ENCODE data around the gene WDR72. TPM values are rescaled to one million over a fixed set of nuclear protein-coding genes. Genes with fewer than 3 reads are reported as not detected.

Gene WDR72
- total RNA-seq, 1 donor from 2014 or later: 2.3 TPM

DNA sequence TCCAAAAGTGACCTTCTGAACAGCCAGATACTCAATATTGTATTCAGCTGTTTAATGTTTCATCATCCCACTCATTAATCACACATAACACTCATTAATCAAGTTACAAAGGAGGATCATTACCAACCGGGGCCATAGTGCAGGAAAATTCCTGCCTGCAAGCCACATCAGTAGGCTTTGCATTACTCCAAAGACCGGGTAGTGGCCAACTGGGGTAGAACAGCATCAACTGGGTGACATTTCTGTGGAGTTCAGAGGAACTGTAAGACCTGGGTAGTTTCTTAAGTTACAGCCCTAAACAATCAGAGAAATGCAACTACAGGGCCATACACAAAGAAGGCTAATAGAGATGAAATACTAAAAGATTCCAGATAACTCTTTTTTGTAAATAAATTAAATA lies 253.1 kb downstream of the WDR72 start:
- TF ChIP-seq, protein P1, sequence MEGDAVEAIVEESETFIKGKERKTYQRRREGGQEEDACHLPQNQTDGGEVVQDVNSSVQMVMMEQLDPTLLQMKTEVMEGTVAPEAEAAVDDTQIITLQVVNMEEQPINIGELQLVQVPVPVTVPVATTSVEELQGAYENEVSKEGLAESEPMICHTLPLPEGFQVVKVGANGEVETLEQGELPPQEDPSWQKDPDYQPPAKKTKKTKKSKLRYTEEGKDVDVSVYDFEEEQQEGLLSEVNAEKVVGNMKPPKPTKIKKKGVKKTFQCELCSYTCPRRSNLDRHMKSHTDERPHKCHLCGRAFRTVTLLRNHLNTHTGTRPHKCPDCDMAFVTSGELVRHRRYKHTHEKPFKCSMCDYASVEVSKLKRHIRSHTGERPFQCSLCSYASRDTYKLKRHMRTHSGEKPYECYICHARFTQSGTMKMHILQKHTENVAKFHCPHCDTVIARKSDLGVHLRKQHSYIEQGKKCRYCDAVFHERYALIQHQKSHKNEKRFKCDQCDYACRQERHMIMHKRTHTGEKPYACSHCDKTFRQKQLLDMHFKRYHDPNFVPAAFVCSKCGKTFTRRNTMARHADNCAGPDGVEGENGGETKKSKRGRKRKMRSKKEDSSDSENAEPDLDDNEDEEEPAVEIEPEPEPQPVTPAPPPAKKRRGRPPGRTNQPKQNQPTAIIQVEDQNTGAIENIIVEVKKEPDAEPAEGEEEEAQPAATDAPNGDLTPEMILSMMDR (conservative IDR thresholded peaks at IDR 0.05; ENCODE audit: low read depth, low read length): no peak

GRCh38 chr15:53498996-53499395 lies 260.5 kb downstream of the WDR72 start:
- H3K4me3 ChIP-seq (ENCODE audit: low read depth, low read length): no peak overlapping the region
- DNase-seq (ENCODE audit: low read depth): no peak
- TF ChIP-seq, protein P1 (conservative IDR thresholded peaks at IDR 0.05; ENCODE audit: low read depth, low read length): no peak

More for the DNA sequence above, 253.1 kb downstream of the WDR72 start:
- no peak overlapping the region for H3K4me3 ChIP-seq (ENCODE audit: low read depth, low read length)
- DNase-seq (ENCODE audit: low read depth): no peak

GRCh38 chr15:53490341-53490740 lies 269.1 kb downstream of the WDR72 start:
- TF ChIP-seq, protein P1 (conservative IDR thresholded peaks at IDR 0.05; ENCODE audit: low read depth, low read length): no peak
- no peak for DNase-seq (ENCODE audit: low read depth)

GRCh38 chr15:53482055-53482454 lies 277.4 kb downstream of the WDR72 start:
- H3K4me3 ChIP-seq (ENCODE audit: low read depth, low read length): no peak overlapping the region
- TF ChIP-seq, protein P1 (conservative IDR thresholded peaks at IDR 0.05; ENCODE audit: low read depth, low read length): no peak
- no peak for DNase-seq (ENCODE audit: low read depth)

More at GRCh38 chr15:53490341-53490740, 269.1 kb downstream of the WDR72 start:
- H3K4me3 ChIP-seq (ENCODE audit: low read depth, low read length): no peak overlapping the region

- no peak overlapping the region for H3K4me3 ChIP-seq (ENCODE audit: low read depth, low read length)
- TF ChIP-seq, protein P1 (conservative IDR thresholded peaks at IDR 0.05; ENCODE audit: low read depth, low read length): no peak
- DNase-seq (ENCODE audit: low read depth): no peak
Observed at GRCh38 chr15:53477981-53478766, 281.3 kb downstream of the WDR72 start.

DNA sequence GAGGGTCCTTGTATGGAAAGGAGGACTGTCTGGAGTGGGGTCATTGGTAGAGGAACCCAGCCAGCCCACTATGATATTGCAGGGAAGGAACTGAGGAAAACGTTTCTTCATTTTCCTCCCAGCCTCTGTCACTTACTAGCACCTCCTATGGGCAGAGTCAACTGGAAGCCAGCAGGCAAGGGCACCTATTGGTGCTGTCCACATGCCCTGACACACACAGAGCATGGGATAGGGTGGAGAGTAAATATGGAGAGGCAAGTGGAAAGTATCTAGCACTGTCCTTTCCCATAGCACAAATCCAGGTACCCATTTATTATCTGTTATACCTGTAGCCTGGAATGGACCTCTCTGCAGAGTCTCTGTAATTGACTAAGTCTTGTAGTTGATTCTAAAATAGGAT lies 285.6 kb downstream of the WDR72 start:
- TF ChIP-seq, protein P1 (conservative IDR thresholded peaks at IDR 0.05; ENCODE audit: low read depth, low read length): no peak
- DNase-seq (ENCODE audit: low read depth): no peak
- H3K4me3 ChIP-seq (ENCODE audit: low read depth, low read length): no peak overlapping the region

DNA sequence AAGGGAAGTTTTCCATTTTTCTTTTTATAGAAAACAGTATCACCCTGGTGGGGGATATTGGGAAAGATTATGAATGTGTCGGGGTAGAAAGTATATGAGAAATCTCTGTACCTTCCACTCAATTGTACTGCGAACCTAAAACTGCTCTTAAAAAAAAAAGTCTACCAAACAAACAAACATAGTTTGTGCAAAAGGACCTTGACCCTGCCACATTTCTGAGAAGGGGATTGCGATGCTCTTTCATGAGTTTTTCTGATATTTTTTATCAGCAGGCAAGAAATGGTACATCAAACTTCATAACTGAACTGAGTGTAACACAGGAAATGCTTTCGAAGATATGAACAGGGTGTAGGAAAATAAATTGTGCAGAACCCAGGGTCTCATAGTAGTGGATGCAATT lies 286.0 kb downstream of the WDR72 start:
- DNase-seq (ENCODE audit: low read depth): no peak
- TF ChIP-seq, protein P1 (conservative IDR thresholded peaks at IDR 0.05; ENCODE audit: low read depth, low read length): no peak
- no peak overlapping the region for H3K4me3 ChIP-seq (ENCODE audit: low read depth, low read length)
